Renal cortical epithelial cell (primary cell): Measurements from ENCODE around the gene SFXN5. TPM values are rescaled to one million over a fixed set of nuclear protein-coding genes. Genes with fewer than 3 reads are reported as not detected.

ENCODE experiments used
- DNase-seq: peaks from one replicate; pipeline ENCODE4 v3.0.0-alpha.2; 2011; ENCODE audit warnings: low read depth
- total RNA-seq: library from RNA; depleted of rRNA; stranded (reverse); fragments of >200 nt; gene quantifications from 2 replicates; pipeline ENCODE4 v1.2.3, GENCODE V29; 2014

The SFXN5 gene
- total RNA-seq, 1 donor from 2014 or later = 16.0 TPM

DNA sequence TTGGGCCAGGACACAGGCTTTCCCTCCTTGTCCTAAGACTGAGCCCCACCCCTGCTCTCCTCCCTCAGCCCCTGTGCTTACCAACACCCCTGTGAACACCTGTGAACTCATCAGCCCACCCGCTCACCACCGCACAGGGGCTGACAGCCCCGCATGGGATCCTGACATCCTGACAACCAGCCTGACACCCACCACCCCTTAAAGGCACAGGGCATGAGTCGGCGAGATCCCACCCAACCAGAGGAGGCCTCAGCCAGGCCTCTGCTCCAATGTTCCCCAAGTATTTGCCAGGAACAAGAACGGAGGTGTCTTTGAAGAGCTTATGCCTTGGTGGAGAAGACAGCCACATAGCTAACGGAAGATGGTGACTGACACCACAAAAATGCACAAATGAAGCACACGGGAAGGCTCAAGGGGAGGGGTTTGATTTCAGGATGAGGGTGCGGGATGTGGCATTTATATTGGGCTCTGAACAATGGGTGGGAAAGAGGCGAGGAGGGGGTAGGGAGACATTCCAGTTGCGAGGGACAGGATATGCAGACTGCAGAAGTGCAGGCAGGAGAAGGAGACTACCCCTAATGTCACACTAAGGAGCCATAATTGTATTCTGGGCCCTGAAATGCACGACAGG, 30.2 kb upstream of the SFXN5 start:
- no peak for DNase-seq

DNA sequence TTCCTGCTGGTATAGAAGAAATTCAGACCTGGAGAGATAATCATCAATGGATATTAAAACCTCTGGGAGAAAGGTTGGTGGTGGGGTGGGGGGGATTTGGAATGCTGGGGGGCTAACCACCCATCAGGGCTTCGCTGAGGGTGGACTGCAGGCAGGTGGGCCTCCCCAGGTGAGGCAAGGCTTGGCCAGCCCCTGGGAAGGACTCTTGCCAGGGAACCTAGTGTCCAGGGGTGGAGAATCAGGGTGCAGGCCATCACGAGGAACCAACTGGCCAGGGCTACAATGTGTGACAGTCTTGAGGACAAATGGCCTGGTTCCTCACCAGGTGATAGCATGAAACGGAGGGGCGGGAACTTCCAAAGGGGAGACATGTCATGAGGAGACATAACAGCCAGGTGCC, 29.4 kb upstream of the SFXN5 start:
- no peak for DNase-seq

DNA sequence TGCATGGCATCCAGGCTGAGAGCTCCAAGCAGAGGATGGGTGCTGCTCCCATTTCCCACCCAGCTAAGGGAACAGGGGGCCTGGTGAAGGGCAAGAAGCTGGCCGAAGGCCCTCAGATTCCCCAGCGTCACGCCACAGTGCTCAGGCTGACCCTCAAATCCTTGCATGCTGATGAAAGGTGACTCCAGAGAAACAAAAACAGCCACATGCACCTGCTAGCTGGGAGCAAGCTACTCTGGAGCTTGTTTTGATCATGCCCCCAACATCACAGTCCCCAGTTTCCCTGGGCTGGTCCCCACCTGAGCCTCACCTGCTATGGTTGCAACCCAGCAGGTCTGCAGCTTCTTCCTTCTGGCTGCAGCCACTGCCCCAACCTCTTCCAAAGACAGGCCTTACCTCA, 28.0 kb upstream of the SFXN5 start:
- DNase-seq = no peak

DNA sequence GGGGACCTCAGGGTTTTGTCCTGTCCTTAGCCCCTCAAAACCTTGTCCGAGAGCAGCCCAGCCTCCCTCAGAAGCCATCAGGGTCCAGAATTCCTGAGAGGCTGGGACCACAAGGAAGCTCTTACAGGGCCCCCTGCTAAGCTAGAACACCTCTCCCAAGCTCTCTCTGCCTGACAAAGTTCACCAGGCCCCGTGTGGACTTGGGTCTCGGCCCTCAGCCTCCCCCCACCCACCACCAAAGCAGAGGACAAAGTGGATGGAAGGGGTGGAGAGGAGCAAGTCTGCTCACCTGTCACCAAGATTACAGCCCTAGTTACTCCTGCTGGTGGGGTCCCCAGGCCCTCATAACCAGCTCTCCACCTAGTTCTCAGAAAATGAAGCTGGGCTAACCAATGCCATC, 24.4 kb upstream of the SFXN5 start:
- DNase-seq = no peak

DNA sequence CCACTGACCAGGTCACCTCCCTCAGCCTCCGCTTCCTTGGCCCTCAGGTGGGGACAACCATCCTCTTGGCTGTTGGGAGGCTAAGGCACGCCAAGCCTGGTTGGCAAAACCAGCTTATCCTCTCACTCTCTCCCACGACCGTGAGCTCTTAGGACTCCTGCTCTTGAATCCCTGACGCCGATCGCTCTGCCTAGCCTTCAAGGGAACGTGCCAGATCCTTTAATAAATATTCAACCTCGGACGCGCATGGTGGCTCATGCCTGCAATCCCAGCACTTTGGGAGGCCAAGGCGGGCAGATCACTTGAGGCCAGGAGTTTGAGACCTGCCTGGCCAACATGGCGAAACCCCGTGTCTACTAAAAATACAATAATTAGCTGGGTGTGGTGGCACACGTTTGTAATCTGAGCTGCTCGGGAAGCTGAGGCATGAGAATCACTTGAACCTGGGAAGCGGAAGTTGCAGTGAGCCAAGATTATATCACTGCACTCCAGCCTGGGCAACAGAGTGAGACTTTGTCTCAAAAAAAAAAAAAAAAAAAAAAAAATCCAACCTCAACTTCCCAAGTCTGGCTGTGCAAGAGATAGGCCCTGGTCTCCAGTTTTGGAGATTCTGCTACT, 22.2 kb upstream of the SFXN5 start:
- peak; percentile 83 for DNase-seq

DNA sequence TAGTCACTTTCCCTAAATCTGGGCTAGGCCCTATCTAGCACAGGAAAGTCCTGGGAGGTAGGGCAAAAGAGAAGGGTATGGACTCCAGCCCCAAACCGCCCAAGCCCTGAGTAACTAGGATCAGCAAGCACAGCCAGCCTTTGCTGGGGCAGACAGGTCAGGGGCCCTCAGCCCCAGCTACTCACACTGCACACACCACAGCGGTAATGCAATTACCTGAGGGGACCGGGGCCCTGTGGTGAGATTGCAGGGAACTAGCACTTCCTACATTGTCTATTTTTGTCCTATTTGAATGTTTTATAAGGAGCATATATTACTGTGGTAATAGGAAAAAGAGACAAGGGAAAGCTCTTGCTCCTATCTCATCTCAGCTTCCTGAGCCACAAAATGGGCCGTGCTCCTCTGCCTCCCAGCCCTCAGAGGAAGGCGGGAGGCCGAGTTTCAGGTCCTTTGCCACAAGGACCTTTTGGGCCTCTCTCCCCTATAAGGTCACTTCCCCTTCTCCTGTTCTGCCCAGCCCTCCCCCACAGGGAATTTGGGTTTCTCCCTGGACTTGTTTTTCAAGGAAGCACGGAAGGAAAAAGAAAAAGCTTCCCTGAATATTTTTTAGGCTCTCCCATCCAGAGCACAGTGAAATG, 20.8 kb upstream of the SFXN5 start:
- no peak for DNase-seq

DNA sequence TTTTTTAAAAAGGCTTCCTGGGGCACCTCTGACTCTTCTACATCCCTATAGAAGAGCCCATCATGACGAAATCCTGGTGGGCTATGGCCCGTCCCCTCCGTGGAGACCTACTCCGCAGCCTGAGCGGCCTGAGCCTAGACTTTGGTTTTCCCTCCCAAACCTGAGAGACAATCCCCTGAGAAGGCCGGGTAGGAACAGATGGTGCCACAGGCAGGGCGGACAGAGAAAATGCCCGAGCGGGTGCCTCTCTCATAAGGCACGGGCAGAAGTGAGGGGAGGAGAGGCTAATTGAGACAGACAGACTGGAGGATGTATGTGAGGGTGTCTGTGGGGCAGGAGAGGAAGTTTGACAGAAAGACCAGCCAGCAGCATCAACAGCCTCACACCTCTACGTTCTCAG, 20.2 kb upstream of the SFXN5 start:
- DNase-seq = no peak

DNA sequence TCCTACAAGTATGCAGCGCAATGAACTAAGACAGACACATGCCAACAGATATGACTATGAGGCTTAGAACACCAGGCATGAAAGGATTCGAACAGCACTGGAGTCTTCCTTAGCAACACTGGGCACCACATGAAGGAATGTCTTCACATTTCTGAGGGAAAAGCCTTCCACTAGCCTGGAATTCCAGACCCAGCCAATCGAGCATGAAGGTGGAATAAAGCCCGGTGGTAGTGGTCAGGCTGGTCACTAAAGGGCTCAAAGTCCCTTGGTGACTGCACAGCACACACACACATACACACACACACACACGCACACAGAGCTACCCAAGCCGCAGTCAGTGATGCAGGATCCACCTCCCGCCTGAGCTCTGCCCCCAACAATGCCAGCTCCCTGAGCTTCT, 19.7 kb upstream of the SFXN5 start:
- DNase-seq = peak; percentile 95

DNA sequence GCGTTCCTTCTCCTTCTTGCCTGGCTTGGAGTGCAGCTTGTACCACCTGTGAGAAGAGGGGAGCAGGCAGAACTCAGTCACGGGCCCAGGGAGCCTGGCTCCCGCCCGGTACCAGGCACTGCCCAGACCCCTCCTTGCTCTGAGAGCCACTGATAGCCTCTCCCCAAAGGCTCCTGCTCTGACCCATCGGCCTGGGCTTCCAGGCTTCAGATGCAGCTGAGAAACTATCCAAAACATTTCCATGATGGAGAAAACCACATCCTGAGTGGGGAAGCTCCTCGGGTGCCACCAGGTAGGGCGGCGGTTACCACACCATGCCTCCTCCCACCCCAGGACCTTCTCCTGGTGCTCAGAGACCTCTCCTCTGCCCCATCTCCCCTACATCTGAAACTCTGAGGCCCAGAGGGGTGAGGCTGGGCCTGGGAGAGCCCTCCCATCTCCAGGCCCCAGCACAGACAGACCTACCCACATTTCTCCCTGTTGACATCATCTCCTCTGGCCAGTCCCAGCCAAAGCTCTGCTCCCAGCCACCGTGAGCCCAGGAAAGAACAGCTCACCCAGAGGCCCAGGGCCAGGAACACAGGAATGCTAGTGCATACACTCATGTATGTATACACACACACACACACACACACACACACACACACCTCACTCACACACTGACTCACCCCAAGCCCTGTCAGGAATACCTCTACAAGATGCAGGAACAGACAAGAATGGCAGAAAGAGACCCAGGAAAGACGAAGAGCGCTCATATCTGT, 17.9 kb upstream of the SFXN5 start:
- peak; percentile 96 for DNase-seq

DNA sequence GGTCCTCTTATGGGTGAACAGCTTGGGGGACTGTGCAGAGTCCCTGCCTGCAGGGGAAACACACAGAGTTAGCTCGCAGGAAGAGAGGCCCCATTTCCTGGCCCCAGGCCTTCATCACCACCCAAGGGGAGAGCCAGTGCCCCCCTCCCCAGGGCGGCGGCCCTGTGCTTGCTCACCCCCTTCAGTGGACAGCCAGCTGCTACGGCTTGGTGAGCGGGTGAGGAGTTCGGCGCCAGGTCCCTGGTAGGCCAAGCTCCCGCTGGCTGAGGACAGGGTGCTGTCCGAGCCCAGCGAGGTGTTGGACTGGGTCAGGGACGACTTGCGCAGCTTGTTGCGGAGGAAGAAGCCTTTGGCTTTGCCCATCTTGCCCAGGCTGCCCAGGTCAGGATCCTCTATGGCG, 17.2 kb upstream of the SFXN5 start:
- no peak for DNase-seq

DNA sequence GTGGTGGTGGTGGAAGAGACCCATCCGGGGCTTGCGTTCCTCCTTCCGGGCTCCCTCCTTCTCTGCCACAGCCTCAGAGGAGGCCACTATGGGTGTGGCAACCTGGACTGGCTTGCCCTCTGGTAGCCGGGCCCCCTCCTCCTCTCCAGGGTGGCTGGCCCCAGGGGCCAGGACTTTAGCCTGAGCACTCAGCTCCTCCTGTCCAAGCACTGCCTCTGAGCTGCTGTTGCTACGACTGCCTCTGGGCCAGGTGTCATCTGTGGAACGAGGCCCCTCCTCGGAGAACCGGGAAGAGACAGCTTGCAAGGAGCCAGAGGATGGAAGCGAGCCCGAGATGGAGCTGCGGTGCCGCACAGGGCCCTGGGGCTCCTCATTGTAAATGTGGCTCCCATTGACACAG, 16.7 kb upstream of the SFXN5 start:
- no peak for DNase-seq

DNA sequence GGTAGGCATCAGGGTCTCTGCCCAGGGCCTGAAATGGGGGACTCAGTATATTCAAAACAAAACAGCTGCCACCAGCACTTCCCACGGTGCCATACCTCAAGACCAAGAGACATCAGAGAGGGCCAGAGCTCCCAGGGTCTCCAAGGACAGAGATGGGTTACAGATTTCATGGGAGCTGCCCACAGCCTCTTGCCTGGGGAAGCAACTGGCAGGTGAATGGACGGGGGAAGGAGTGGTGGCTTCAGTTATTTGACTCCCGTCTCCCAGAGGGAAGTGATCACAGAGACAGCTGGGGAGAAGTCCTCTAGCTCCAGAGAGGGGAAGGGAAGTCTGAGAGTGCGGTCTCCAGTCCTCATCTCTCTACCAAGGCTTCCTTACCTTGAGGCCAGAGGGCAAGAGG, 15.8 kb upstream of the SFXN5 start:
- DNase-seq = no peak

DNA sequence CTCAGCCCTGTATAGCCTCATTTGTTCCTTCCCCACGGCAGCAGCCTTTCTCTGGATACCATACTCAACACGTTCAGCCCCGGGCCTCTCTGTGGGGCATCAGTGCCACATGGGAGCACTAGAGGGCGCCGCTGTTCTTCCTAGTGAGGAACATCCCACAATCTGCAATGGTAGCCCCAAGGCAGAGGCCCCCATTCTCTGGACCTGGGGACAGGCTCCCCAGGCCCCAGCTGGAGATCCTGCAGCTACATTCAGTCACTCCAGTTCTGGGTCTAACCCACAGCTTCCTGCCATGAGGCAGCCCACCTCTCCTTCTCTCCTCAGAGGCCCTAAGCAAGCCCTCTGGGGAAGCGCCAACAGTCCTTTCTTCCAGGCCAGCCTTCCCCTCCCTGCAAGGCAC, 14.2 kb upstream of the SFXN5 start:
- DNase-seq = peak; percentile 51

DNA sequence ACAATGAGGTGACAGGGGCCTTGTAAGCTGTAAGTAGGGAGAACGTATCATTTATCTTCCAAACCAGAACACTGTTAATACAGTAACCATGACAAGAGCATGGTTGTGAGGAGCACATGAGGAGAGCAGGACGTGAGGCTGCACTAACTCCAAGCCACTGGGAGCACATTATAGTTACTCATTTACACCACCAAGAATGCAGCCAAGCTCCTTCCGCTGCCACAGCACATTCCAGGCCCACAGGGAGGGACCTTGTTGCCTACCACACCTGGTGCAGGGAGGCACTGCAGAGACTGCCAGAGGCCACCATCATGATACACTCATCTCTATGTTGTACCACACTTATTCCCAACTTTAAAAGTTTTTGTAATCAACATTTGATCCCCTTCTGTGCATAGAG, 13.5 kb upstream of the SFXN5 start:
- DNase-seq = peak; percentile 91

DNA sequence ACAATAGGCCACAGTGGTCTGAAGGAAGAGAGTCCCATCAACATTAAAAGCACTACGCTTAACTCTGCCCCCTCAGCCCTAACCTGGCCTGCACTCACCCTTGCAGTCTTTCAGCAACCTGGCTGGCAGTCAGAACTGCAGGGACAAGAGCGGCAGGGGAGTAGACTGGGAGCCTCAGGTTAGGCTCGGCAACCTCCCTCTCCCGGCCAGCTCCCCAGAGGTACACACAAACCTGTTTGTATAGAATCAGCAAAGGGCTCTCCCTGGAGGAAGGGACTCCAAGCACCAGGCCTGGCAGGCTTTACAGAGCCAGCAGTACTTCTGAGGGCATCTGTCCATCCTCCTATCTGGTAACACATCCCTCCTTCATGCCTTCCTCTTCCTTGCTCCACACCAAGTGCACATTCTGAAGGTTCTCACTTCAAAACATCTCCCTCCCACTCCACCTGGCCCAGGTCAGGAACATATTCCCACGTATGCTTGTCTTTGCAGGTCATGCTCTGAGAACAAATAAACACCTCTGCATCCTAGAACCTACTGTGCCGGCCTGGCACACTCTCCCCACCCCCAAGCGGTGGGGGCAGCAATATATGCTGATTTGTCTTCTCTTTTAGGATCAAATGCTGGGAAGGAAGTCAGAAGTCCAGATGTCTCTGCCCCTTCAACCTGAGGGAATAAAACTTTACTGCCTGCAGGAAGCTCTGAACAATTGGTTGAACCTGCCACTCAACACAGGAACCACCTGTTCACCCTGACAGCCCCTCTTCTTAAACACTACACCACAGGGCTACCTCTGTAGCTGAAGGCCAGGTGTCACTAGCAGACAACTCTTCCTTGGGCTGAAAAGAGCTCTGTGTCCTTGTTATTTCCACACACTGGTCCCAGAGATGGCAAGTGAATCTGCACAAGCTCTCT, 12.6 kb upstream of the SFXN5 start:
- no peak for DNase-seq

DNA sequence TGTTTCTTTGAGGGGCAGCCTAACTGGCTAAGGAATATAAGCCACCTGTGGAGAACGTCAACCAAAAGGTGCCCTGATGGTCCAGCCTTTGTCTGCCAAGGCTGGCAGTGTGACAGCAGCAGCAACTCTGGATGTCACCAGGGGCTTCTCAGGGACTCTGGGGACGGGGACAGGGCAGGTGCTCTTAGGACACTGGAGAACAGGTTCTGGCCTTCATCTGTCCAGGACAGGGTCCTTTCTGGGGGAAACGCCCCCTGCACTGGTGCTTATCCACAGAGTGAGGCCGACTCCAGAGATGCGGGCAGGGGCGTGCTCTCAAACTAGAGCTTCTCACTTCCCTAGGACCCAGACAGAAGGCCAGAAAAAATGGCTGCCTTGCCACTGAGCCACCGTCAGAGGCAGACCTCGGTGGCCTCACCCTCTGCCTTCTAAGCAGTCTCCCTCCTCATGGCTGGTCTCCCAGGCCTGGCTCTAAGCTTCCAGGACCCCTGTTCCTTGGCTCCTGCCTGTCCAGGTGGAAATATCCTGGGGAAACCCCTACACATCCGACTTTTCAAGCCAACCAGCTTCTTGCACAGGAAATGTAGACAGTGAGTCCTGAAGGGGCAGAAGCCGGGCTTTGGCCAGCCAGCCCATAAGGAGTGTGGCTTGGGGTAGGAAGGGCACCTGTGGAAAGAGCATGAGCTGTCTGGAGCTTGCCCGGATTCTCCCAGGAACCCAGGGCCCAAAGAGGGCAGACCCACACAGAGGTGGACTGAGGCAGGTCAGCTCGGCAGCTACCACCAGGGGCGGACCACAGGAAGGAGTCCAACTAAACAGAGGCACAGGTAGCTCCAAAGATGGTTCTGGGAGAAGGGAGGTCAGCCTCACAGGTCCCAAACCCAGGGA, 11.3 kb upstream of the SFXN5 start:
- no peak for DNase-seq

DNA sequence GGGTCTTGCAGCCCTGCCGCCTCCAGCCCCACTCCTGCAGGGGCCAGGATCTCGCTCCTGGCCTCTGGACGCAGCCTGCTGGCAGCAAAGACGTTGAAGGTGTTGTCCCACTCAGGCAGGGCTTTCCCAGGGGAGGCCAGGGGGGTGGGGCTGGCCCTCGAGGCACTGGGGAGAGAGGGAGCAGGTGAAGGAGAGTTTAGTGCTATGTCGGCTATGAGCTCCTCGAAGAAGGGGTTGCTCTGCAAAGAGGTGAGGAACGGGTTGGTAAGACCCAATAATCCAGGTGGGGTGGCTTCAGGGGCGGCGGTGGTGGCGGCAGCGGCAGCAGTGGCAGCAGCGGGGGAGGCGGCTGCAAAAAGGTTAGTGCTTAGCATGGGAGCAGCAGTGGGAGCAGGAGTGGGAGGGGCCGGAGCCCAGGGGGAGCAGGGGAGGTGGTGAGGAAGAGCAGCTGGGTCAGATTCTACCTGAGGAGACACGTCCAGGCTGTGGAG, 9.7 kb upstream of the SFXN5 start:
- DNase-seq = no peak

DNA sequence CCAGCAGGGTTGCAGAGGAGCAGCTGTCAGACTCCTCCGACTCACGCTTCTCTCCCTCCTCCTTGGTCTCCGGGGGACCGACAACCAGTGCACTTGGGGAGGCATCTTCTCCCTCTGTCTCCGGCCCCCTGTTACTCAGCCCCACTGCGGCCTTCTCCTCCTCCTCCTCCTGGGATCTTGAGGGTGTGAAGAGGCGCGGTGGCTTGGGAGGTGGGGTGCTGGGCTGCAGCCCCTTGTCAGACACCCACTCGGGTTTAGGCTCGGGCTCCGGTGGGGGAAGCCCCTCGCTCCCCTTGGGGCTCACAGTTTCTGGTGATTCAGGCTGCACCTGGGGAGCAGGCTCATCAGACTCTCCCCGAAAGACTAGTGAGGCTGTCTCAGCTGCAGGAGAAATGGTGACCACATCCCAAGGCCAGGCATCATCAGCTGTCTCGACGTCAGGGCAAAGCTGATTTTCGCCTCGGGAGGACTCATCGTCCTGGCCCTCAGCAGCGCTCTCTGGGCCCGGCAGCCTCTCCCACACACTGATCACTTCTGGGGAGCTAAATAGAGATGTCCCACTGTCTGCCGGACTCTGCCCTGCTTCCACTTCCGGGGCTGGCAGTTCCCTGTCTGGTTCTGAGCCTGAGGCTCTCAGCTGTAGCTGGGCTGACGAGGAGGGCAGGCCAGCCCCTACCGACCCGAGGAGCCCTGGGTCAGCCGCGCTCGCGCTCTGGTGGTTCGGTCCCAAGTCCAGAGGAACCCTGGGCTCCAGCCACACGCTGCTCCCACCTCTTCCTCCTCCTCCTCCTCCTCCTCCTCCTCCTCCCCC, 9.0 kb upstream of the SFXN5 start:
- DNase-seq = no peak

DNA sequence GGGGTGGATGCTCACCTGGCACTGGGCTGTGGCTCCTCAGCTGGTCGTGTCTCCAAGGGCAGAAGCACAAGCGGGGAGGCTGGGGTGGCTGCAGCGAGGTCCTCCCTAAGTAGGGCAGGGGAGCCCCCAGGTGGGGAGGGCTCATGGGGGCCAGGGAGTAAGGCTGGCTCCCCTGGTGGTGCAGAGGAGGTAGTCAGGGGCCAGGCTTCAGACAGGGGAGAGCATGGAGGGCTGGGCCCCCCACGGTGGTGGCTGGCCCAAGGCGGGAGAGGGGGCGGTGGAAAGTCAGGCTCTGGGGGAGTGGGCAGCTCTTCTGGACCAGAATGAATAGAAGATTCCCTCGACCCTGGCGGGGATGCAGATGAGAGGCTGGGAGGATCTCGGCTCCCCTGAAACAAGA, 8.1 kb upstream of the SFXN5 start:
- no peak for DNase-seq
